ENCODE results near the gene GFAP.

GFAP gene

DNA sequence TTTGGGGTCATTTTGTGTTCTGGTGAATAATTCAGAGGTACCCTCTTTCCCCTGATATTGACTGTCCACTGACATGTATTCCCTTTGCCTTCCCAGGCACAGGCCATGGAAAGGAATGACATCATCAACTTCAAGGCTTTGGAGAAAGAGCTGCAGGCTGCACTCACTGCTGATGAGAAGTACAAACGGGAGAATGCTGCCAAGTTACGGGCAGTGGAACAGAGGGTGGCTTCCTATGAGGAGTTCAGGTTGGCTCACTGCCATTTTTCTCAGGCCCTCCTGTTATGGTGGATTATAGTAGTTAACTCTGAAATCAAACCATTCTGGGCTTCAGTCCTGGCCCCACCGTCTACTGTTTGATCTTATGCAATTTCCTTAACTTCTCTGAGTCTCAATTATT lies 14.4 kb downstream of the GFAP start:
- peak; percentile 67 for DNase-seq (ENCODE audit: low spot score)

DNA sequence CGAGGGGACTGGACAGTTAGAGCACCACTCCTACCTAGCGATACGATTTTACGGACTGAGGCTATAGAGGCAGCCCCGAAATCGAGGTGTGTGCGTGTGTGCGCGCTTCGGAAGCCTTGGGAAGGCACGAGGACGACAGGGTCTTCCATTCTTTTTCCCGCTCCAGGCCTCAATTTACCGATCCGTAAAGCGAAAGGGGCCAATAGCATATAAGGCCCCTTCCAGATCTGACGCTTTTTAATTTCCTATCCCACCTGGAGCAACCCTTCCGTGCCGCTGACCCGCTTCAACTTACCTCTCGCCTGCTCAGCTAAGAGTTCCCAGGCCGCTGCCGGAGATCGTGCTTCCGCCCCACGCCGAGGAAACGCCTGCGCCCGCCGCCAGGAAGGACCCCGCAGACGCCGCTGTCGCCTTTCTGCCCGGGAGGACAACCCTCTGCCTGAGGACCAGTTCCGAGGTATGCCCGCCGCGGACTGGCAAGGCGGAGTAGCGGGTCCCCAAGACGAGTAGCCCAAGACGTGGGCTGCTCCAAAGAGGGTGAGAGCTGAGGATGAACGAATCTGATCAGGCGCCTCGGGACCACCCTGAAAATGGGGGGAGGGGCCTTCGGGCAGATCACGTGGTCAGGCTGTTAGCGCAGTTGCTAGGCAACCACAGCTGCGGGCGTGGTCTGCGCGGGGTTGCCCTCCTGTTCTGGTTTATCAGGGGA lies 16.1 kb downstream of the GFAP start, which contains the start of gene EFTUD2:
Gene EFTUD2 (minus strand): TSS at position 372 of the 709 bp plus-strand sequence. CDS start 4,924 bp downstream, outside the sequence.
- DNase-seq (ENCODE audit: low spot score), result peak; percentile 87

- DNase-seq (ENCODE audit: low spot score), result no peak
Measured at GRCh38 chr17:44898768-44899073, 16.6 kb downstream of the GFAP start.

GRCh38 chr17:44894642-44895041 lies 20.7 kb downstream of the GFAP start:
- no peak for DNase-seq (ENCODE audit: low spot score)

DNA sequence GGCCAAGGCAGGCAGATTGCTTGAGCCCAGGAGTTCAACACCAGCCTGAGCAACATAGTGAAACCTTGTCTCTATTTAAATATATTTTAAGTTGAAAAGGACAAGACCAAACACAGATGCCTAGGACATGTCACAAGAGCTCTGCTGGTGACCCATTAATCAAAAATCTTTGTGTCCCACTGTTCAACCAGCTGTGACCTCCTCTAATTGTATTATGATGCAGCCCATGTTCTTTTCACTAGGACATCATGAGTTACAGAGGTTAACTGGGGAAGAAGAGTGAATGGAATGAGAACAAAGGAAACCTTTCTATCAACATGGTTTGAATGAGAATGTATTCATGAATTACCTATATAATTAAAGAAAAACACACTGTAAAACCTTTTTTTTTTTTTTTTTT lies 23.1 kb downstream of the GFAP start:
- no peak for DNase-seq (ENCODE audit: low spot score)

DNA sequence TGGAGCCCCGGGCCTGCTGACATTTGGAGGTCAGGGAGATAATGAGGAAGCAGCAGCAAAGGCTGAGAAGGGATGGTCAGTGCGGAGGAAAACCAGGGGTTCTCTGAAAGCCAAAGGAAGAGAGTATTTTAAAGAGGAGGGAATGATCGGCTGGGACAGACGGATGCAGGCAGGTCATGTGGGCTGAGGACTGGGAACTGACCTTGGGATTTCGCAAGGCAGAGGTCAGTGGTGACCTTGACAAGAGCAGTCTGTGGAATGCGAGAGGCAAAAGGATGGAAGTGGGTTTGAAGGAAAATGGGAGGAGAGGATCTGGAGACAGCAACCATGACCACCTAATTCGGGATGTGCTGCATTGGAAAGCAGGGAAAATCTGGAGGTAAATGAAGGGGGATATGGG lies 26.3 kb downstream of the GFAP start:
- DNase-seq (ENCODE audit: low spot score), result no peak

DNA sequence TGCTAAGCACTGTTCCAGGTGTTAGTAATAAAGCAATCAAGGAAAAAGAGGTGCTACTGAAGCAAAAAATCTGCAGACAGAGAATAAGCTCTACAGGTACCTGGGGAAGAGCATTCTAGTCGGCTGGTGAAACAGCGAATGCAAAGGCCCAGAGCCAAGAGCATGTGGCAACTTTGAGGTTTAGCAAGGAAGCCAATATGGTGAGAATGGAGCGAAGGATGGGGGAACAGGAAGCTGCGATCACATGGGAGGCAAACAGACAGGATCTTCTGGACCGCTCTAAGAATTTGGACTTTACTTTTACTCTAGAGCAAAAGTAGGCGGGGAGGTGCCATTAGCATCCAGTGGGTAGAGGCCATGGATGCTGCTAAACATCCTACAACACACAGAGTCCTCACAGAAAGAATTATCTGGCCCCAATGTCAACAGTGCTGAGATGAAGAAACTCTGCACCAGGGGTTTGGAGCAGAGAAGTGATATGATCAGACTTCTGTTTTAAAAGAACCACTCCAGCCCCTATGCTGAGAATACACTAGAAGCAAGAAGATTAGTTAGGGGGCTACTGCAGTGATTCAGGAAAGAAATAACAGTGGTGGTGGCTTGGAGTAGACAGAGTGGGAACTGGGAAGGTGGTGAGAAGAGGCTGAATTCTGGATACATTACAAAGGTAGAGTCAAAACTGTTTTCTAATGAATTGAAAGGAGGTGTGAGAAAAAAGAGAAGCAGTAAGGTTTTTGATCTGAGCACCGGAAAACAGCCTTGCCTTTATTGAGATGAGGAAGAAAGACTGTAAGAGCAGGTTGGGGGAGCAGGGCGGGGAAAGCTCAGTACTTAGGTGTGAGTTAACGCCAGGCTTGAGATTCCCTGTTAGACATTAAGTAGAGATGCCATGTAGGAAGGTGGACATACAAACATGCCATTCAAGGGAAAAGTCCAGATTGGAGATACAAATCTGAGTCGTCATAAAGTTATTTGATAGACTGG lies 27.0 kb downstream of the GFAP start:
- no peak for DNase-seq (ENCODE audit: low spot score)

DNA sequence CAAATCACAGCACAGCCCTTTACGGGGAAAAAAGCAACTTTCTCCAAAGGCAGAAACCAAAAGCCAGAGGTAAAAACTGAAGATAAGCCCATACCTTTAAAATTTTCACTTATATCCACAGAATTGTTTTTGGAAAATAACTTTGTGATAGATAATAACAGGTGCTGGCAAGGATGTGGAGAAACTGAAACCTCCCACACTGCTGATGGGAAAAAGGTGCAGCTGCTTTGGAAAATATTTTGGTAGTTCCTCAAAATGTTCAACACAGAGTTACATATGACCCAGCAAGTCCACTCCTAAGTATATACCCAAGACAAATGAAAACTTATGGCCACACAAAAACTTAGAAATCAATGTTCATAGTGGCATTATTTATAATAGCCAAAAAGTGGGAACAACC lies 28.3 kb downstream of the GFAP start:
- no peak for DNase-seq (ENCODE audit: low spot score)

- DNase-seq (ENCODE audit: low spot score), result no peak
Measured at GRCh38 chr17:44884941-44885340, 30.4 kb downstream of the GFAP start.

DNA sequence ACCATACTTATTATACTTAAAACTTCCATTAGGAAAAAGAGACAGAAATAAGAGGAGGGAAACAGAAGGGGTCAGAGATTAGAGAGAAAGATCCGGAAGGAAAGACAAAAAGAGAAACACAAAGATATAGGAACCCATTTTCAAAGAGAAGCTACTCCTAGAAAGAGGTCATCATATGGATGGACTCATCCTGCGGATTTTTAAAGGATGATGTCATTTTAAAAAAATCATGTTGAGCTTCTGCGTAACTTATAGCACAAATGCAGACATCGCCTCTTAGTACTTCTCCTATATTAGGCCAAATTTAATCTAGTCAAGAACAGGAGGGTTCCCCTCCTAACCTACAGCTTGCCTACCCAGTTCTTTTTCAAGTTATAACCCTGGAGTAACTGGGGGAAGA lies 34.2 kb downstream of the GFAP start:
- DNase-seq (ENCODE audit: low spot score), result no peak

DNA sequence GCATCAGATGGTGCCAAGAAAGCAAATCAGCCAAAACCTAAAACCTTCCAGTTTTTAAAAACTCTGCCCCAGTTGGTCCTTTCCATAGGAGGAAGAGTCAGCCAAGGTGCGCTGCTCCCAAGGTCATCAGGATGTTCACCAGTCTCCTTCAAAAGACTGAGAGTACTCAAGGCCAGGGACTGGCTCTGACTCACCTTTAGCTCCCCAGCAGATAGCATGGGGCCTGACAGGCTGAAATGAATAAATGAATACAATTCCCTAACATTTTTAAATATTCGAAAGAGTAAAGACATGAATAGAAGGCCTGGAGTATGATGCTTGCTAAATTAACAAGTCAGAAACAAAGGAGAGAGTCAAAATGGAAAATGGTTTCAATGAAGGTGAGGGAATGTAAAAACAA lies 35.2 kb downstream of the GFAP start:
- no peak for DNase-seq (ENCODE audit: low spot score)

DNA sequence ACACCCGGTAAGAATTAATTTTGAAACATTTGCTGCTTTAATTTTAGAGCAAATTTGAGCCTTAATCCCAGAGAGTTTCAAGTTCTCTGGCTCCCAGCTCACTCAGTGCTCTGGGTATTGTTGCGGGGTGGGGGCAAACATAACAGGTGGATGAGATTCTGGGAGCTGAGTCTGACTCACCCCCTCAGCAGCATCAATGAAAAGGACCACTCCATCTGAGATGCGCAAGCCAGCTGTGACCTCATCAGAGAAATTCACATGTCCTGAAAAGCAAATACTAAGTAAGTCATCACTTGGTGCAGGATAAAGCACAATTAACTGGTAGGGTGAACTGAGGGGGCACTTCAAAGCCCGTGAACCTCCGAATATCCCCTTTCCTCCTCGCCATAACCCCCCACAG lies 35.9 kb downstream of the GFAP start:
- no peak for DNase-seq (ENCODE audit: low spot score)

DNA sequence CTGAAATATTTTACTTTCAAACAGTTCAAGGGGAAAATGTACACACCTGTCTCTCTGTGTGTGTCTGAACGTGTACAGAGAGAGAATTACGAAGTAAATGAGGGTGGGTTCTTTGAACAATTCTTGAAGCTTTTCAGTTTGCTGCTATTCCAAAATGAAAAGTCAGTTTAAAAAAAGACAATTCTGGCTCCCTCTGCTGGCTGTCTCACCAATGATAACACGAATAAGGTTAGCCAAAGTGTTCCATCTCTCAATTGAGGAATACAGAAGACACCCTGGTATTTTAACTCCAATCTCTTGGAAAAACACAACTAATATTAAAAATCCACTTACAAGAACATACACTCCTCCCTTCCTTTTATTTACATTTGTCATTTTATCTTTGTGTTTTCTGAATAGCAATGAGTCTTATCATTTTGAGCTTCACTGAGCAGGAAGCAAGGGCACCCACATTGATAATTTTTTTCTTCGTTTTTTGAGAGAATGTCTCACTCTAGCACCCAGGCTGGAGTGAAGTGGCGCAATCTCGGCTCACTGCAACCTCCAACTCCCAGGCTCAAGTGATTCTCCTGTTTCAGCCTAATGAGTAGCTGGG lies 36.6 kb downstream of the GFAP start:
- DNase-seq (ENCODE audit: low spot score), result peak; percentile 74

- no peak for DNase-seq (ENCODE audit: low spot score)
Measured at GRCh38 chr17:44877121-44877520, 38.2 kb downstream of the GFAP start.

GRCh38 chr17:44875761-44876160 lies 39.5 kb downstream of the GFAP start:
- no peak for DNase-seq (ENCODE audit: low spot score)

GRCh38 chr17:44872131-44872768 lies 43.0 kb downstream of the GFAP start:
- peak; percentile 35 for DNase-seq (ENCODE audit: low spot score)

GRCh38 chr17:44871556-44871955 lies 43.7 kb downstream of the GFAP start:
- DNase-seq (ENCODE audit: low spot score), result no peak

GRCh38 chr17:44867841-44868240 lies 47.5 kb downstream of the GFAP start:
- no peak for DNase-seq (ENCODE audit: low spot score)

GRCh38 chr17:44865931-44866330 lies 49.4 kb downstream of the GFAP start:
- no peak for DNase-seq (ENCODE audit: low spot score)

DNA sequence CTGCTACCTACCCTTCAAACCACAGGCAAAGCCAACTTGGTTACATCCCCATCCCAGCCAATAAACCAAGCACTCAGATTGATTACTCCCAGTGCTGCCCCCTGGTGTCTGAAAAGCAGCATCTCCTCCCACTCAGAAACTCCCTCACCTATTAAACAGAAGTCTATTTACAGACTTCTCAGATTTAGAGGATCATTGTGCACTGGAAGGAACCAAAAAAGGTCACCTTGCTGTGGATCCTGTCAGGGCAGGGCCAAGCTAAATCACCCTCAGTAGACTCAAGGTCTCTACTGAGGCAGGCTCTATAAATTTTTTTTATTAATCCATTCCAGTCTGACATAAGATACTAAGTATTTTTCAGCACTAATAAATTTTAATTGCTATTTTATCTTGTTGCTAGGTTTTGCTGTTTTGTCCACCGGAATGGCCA lies 50.1 kb downstream of the GFAP start:
- peak; percentile 87 for DNase-seq (ENCODE audit: low spot score)

- no peak for DNase-seq (ENCODE audit: low spot score)
Measured at GRCh38 chr17:44864831-44865230, 50.5 kb downstream of the GFAP start.

Data from cerebellar cortex (tissue), 1 donor.